Kidney glomerular epithelial cell (primary cell): ENCODE measurements around the gene CDH15.
"Not testable (repeated sequence)": the region's sequence is repeated elsewhere in the genome, so short reads cannot be mapped to it uniquely, and the experiment has no call there.

Experiments
- DNase-seq: peaks from one replicate; lab custom pipeline; 2025; lab: John Stamatoyannopoulos, UW

The CDH15 gene

DNA sequence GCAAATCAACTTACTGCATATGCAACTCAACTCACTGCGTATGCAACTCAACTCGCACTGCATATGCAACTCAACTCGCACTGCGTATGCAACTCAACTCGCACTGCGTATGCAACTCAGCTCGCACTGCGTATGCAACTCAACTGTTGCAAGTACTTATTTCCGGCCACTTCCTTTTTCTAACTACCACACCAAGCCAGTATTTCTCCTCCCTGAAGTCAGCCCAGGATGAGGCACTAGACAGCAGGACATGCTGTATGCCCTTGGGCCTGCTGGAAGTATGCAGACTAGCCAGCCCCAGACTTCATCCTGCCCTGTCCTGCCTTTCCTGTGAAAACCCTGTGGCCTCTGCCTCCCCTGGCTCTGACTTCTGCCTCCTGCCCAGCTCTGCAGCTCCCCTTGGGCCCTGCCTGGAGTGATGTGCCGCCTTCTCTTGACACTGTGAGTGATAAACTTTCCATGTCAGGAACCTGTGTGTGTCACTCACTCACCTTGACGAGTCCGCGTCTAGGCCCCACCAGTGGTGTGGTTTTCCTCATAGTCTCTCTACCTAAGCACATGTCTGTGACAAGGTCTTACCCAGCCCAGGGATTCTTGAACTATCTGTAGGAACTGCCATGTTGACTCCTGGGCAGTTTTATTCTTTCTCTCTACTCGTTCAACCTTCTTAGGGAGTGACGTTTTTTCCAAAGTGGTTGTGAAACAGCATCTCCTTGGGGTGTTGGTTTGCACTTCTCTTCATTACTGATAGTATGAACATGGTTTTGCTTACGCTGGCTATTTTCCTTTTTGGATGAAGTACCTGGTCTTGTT, 62.3 kb downstream of the CDH15 start:
- no peak for DNase-seq

DNA sequence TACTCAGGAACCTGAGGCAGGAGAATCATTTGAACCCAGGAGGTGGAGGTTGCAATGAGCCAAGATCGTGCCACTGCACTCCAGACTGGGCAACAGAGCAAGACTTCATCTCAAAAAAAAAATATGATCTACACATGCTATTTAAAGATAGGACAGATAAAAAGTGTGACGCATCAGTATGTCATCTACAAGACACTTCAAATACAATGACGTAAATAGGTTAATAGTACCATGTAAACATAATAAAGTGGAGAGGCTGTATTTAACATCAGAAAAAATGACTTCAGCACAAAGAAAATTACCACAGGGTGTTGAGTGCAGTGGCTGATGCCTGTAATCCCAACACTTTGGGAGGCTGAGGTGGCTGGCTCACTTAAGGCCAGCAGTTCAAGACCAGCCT, 66.2 kb downstream of the CDH15 start:
- no peak for DNase-seq

- peak; percentile 34 for DNase-seq
Observed at GRCh38 chr16:89241187-89242007, 69.8 kb downstream of the CDH15 start.

DNA sequence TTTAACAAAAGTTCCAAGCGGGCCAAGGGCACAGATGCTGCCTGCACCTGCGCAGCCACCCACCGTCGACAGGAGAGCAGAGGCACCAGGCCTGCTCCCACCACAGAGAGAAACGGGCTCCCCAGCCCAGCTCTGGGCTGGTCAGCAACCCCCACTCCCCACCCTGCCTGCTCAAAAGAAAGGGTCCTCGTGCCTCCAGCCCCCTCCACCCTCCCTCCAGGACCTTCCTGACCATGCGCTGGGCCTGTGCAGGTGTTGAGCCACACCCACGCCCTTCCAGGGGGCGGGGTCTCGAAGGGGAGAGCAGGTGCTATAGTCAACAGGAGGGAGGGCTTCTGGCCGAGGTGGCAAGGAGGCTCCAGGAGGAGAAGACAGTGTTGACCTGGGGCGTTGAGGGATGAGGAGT, 71.2 kb downstream of the CDH15 start:
- DNase-seq, result no peak

DNA sequence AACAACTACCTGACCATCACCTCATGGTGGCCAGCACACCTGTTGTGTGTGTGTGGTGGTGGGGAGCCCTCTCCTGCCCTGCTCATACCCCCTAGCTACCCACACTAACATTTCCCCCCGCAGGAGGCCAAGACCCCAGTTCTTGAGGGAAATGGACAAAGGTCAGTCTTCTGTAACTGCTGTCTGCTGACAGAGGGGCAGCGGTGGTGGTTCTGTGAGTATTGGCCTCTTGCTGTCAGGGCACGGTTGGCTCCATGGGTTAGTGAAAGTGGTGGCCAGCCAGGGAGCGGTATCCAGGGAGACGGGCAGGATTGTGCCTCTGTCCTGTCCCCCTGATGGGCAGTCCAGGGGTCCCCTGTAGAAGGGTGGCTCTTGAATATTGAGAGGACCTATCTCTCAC, 72.1 kb downstream of the CDH15 start:
- no peak for DNase-seq

DNA sequence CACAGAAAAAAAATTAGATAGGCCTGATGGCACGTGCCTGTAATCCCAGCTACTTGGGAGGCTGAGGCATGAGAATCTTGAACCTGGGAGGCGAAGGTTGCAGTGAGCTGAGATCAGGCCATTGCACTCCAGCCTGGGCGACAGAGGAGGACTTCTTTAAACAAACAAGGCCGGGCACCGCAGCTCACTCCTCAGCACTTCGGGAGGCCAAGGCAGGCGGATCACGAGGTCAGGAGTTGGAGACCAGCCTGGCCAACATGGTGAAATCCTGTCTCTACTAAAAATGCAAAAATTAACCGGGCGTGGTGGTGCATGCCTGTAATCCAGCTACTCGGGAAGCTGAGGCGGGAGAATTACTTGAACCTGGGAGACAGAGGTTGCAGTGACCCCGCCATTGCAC, 72.7 kb downstream of the CDH15 start:
- not testable (repeated sequence) for DNase-seq

DNA sequence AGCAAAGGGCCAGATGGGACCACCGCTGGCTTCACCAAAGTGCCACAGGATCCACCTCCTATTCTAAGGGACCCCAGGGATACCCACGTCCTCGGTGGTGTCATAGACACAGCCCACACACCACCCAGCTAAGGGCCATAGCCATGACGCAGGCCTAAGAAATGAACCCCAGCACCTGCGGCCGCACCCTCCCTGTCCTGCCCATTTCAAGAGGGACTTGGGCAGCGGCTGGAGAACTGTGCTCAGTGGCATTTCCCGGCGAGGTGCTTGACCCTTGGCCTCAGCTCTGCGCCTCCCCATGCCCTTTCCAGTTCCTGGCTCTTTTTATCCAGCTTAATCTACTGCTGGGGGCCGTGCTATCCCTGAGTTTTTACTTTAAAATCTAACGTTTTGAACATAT, 73.2 kb downstream of the CDH15 start:
- DNase-seq, result no peak
